NCI-H187 treated with DMSO at 0.1 percent for 48 hours (cell line): ENCODE data around the gene GCNT2.
"Not testable (repeated sequence)": the region's sequence is repeated elsewhere in the genome, so short reads cannot be mapped to it uniquely, and the experiment has no call there.

ENCODE experiments used
- DNase-seq: peaks from one replicate; lab custom pipeline; 2025; lab: John Stamatoyannopoulos, UW

Gene GCNT2

DNA sequence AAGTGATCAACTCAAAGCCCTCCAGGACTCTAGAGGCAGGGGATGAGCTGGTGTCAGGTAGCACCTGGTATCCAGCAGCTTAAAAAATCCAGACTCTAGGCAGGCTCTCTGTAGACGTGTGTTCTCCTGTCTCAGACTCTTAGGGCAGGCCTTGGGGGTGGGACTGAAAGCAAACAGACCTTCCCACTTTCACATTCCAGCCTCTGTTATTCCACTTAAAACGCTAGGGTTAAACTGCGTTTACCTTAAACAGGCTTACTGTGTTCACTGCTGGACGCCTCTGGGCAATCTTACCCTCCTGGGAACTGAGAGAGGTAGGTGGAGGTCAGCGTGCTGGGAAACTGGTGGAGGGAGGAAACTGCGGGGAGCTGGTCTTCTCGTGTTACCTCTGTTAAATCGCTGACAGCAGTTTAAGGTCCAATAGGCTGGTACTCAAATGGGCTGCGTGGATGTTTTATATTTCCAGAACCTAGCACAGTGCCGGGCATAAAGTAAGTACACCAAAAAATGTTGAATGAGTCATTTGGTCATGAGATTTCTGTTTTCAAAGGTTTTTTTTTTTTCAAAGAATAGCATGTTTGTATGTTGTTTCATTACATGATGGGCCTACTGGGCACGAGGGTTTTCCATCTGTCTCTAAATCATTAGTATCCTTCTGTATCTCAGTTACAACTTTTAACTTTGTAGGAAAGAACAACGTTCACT lies at the start of gene GCNT2:
TSS of gene GCNT2 (plus strand) at position 248 of the 705 bp plus-strand sequence. CDS start 7,561 bp downstream, outside the sequence.
- no peak for DNase-seq

DNA sequence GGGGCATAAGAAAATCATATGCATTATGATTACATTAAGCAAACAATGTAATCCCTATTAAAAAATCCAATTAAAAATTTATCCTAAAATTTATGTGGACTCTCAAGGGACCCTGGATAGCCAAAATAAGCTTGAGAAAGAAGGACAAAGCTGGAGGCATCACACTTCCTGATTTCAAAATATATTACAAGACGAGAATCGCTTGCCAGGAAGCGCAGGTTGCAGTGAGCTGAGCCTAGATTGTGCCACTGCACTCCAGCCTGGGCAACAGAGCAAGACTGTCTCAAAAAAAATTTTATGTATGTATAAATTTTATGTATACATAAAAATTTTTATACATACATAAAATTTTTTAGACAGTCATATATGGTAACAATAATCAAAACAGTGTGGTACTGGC lies 48.5 kb upstream of the GCNT2 start:
- no peak for DNase-seq

DNA sequence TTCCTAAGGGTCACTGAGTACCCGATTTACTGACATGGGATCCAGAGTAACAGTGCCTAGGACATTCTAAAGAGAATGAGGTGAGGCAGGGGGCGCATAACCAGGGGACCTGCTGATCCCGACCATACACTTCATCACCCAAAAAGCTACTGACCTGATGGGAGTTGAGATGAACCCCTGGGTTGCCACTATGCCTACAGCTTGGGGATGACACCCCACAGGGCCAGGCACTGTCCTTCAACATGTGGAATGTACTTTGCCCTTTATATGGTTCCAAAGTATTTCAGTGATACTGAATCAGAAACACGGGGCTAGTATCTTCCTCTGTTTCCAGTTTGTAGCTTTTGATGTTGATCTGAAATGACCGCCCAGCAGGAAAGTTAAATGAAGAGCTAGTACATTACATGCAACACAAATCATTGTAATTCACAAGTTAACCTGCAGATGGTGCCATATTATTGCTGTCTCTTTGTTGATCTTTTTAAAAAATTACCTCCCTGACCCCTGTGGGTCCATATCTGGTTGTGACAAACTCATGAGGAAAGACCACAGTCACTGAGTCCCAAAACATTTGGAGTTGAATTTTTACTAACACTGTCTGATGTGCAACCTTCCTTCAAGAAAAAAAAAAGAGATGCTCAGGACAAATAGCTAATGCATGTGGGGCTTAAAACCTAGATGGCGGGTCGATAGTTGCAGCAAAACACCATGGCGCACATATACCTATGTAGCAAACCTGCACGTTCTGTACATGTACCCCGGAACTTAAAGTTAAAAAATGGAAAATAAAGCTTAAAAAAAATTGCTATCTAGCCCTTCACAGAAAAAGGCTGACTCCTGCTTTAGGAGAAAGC lies 42.7 kb upstream of the GCNT2 start:
- no peak for DNase-seq

DNA sequence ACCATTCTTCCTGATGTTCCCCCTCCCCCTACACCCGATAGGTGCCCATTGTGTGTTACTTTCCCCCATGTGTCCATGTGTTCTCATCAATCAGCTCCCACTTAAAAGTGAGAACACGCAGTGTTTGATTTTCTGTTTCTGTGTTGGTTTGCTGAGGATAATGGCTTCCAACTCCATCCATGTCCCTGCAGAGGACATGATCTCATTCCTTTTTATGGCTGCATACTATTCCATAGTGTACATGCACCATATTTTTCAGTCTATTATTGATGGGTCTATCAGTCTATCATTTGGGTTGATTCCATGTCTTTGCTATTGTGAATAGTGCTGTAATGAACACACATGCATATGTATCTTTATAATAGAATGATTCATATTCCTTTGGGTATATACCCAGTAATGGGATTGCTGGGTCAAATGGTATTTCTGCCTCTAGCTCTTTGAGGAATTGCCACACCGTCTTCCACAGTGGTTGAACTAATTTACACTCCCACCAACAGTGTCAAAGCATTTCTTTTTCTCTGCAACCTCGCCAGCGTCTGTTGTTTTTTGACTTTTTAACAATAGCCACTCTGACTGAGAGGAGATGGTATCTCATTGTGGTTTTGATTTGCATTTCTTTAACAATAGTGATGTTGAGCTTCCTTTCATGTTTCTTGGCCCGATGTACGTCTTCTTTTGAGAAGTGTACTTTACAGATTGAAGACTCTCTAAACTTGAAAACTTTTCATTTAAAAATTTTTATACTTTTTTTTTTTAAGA lies 41.0 kb upstream of the GCNT2 start:
- no peak for DNase-seq

DNA sequence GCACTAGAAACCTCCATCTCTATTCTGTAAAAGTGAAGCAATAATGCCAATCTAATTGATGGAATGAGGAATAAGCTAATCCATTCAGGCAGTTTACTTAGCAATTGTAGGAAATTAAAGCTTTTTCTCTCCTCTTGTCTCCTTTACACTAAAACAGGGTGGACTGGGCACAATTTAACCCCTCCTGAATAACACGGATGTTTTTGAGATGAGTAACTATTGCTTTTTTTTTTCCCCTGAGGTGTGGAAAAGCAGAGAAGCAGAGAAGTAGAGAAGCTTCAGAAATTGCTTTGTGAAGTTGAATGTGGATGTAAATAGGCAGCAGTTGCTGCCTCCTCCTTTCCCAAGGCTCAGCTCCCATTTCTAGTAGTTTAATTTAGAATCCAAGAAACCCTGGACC lies 40.0 kb upstream of the GCNT2 start:
- DNase-seq, result no peak

DNA sequence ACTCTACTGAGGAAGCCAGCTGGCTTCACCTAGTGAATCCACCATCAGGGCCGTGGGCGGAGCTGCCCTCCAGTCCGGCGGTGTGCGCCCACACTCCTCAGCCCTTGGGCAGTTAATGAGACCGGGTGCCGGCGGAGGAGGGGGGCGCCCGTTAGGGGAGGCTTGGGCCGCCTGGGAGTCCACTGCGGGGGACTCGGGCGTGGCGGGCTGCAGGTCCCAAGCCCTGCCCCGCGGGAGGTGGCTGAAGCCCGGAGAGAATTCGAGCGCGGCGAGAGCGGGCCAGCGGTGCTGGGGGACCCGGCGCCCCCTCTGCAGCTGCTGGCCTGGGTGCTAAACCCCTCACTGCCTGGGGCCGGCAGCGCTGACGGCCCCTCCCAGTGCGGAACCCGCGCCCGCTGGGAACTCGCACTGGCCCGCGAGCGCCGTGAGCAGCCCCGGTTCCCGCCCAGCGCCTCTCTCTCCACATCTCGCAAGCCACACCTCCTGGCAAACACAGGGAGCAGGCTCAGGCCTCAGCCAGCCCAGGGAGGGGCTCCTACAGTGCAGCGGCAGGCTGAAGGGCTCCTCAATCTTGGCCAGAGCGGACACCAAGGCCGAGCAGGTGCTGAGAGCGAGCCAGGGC lies 38.4 kb upstream of the GCNT2 start:
- DNase-seq, result no peak

DNA sequence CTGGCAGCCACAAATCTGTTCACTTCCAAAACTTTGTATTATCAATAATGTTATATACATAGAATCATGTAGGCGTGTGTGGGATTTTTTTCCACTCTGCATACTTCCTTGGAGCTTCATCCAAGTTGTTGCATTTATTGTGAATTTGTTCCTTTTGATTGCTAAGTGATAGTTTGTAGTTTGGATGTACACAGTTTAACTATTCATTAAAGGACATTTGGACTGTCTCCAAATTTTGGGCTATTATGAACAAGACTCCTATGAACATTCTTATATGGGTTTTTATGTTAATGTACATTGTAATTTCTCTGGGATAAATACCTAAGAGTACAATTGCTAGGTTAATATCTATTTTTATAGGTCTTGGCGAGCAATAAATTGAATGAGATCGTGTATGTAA lies 36.2 kb upstream of the GCNT2 start:
- no peak for DNase-seq

DNA sequence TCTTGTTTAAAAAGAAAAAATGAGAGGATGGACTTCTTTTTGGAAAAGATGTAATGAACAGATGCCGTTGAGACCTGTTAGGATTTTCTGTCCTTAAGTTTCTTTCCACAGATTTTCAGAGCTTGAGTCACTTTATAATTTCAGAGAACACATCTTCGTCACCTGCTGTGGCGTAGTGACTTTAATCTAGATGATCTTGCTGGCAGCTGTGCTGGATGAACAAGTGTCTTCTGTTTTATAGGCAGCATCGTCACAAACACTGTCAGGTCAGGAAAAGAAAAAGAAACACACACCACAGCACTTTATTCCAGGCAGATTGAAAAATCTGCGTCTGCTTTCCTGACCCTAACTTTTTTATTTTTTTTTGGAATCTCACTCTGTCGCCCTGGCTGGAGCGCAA lies 35.7 kb upstream of the GCNT2 start:
- DNase-seq, result no peak

DNA sequence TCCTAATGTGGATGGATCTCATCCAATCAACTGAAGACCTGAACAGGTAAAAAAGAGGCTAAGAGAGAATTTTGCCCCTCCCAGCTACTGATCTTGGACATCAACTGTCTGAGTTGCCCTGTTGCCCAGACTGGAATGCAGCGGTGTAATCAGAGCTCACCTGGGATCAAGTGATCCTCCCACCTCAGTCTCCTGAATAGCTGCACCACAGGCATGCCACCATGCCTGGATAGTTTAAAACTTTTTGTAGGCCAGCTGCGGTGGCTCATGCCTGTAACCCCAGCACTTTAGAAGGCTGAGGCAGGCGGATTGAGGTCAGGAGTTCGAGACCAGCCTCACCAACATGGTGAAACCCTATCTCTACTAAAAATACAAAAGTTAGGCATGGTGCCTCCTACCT lies 34.9 kb upstream of the GCNT2 start:
- no peak for DNase-seq

DNA sequence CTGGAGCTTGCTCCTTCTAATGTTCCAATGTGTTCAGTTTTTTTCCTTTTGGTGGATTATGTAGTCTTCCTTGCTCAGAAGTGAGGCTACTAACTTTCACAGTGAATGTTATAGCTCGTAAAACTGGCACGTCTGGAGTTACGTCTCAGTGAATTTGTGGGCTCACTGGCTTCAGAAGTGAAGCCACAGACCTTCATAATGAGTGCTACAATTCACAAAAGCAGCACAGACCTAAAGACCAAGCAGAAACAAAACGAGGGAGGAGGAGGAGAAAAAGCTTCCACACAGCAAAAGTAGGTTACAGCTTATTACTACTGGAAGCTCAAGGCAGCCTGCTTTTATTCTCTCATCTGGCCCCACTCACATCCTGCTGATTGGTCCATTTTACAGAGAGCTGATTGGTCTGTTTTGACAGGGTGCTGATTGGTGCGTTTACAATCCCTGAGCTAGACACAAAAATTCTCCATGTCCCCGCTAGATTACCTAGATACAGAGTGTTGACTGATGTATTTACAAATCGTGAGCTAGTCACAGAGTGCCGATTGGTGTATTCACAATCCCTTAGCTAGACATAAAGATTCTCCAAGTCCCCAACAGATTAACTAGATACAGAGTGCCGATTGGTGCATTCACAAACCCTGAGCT lies 34.1 kb upstream of the GCNT2 start:
- not testable (repeated sequence) for DNase-seq

DNA sequence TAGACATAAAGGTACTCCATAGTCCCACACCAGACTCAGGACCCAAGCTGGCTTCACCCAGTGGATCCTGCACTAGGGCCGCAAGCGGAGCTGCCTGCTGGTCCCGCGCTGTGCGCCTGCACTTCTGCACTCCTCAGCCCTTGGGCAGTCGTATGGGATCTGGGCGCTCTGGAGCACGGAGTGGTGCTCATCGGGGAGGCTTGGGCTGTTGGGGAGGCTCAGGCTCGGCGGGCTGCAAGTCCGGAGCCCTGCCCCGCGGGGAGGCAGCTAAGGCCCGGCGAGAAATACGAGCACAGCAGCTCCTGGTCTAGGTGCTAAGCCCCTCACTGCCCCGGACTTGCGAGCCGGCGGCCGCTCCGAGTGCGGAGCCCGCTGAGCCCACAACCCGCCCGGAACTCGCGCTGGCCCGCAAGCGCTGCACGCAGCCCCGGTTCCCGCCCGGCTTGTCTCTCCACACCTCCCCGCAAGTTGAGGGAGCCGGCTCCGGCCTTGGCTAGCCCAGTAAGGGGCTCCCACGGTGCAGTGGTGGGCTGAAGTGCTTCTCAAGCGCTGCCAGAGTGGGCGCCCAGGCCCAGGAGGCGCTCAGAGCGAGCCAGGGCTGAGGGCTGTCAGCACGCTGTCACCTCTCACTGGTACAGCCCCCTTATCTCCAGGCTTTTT lies 33.4 kb upstream of the GCNT2 start:
- DNase-seq, result no peak

DNA sequence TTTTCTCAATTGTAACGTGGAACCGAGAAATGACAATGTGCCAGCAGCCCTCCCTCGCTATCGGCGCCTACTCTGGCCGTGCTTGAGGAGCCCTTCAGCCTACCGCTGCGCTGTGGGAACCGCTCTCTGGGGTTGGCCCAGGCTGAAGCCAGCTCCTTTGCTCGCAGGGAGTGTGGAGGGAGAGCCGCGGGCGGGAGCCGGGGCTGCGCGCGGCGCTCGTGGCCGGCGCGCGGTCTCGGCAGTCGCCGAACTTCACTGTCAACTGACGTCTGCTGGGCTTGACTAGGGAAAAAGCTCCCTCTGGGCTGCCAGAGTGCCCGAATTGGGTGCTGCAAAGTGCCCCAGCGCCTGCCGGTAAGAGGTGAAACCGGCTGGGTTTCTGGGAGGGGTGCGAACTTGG lies 29.7 kb upstream of the GCNT2 start:
- no peak for DNase-seq

DNA sequence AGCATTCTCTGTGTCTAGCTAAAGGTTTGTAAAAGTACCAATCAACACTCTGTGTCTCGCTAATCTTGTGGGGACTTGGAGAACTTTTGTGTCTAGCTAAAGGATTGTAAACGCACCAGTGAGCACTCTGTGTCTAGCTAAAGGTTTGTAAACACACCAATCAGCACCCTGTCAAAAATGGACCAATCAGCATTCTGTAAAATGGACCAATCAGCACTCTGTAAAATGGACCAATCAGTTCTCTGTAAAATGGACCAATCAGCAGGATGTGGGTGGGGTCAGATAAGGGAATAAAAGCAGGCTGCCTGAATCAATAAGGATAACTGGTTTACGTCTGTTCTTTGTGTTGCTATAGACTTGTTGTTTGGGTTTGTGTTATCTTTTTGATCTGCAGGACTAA lies 29.2 kb upstream of the GCNT2 start:
- not testable (repeated sequence) for DNase-seq

DNA sequence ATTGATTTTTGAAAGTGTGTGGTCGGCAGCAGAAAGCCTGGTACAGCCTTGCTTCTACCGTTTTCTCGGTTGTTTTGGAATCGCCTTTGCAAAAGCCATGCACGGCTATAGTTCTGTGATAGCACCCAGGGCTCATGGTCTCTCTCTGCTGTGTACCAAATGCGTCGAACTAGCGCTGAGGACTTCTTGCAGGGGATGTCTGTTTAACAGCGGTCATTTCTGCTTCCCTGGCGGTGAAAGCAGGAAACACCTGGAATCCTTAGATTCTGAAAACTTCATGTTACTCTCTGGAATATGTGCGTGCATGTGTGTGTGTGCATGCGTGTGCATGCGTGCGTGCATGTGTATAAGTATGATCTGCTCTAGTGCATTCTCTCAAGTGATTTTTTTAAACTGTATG lies 26.1 kb upstream of the GCNT2 start:
- DNase-seq, result no peak

DNA sequence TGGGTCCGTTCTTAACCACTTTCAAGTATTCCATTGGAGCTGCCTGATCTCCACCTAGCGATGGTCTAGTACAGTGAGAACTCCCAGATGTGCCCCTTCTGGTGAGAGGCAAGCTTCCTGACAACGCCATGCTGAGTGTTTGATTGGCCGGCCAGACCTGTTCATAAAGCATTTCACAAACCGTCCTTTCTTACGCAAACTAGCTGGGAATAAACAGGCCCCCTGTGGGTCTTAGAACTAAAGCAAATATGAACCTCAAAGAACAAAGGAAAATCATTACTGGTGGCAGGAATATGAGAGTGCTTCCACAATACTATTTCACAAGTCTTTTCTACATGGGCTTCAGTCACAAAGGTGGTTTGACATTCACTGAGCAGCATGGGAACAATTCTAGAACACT lies 15.6 kb upstream of the GCNT2 start:
- DNase-seq, result peak; percentile 25

DNA sequence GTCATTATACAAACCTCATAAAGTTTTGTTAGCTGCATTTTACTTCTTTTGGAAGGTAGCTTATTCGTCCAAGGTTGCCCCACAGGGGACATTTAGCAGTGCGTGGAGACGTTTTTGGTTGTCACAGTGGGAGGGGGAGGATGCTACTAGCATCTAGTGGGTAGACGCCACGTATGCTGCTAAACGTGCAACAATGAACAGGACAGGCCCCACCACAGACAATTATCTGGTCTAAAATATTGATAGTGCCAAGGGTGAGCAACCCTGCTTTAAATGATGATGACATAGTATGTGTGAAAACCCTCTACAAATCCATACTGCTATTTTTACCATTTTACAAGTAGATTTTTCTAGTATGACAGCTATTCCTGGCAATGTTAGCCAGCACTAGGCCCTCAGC lies 13.9 kb upstream of the GCNT2 start:
- DNase-seq, result no peak

DNA sequence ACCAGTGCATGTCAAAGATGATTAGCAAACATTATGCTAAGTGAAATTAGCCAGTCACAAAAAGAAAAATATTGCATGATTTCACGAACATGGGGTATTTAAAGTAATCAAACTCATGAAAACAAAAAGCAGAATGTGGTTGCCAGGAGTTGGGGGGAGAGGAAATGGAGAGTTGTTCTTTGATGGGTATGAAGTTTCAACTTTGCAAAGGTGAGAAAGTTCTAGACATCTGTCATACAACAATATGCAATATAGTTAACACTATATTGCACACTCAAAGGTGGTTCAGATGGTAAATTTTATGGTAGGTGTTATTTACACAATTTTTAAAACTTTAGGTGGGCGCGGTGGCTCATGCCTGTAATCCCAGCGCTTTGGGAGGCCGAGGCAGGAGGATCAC lies 13.4 kb upstream of the GCNT2 start:
- no peak for DNase-seq

DNA sequence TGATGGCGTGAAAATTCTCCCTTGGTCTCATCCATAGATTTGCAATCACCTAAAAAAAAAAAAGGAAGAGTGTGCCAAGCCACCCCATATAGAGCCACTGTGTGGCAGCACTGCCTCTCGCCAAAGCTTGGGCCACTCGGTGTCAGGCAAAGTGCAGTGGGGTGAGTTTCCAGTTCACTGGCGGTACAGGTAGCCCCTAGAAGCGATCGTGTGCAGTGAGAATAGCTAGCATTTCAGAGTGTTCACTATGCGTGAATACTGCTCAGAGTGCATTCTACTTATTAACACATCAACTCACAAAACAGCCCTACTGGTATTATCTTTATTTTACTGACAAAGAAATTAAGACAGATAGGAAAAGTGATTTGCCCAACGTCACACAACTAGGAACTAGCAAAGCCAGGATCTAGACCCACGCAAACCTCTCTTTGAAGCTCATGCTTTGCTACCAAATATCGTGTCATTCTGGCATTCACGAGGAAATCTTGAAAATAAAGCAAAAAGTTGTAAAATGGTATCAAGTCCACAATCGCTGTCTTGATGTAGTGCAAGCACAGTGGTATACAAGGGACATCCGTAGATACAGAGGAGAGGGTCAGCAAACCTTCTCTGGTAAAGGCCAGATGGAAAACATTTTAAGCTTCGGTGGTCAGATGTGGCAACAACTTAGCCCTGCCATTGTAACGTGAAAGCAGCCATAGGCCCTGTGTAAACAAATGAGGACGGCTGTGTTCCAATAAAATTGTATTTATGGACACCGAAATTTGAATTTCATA lies 10.4 kb upstream of the GCNT2 start:
- DNase-seq, result peak; percentile 9

DNA sequence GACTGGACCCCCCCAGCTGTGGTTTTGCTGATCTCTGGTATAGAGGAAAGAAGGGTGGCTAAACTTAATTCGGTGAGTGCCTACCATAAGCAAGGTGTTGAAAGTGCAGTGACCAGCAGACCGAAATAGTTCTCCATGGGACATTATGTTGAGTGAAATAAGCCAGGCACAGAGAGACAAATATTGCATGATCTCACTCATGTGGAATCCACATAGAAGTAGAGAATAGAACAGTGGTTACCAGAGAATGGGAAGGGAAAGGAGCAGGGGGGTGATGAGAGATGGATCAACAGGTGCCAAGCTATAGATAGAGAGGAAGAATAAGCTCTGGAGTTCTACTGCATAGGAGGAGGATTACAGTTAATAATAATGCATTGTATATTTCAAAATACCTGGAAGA lies 9.7 kb upstream of the GCNT2 start:
- no peak for DNase-seq

DNA sequence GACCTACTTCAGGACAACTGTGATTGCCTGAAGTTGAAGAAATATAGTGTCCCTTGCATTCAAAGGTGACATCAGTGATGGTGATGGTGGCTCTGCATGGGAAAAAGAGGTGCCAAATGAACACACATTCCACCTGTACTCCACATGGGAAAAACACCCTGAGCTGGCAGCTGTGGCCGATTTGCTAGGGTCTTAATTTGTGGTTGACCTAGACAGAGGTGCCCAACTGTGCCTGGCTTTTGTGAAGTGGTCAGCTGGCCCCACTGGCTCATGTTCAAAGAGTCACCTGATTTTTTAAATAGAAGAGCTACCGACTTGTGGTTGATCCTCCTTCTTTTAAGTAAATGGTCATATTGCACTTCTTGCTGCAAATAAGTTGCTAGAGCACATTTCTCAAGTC lies 7.6 kb upstream of the GCNT2 start:
- DNase-seq, result no peak
